ENCODE results near the gene RTP1. TPM values are rescaled to one million over a fixed set of nuclear protein-coding genes. Genes with fewer than 3 reads are reported as not detected.

The RTP1 gene
- total RNA-seq, 1 experiment from 2014 or later = not detected

- BruUV-seq (replicated peaks) = no TSS peak
- TF ChIP-seq CTCF (IDR thresholded peaks at IDR 0.05; ENCODE audit: unreplicated experiment) = no peak
- H3K27me3 Mint-ChIP-seq (ENCODE audit: unreplicated experiment) = peaks cover 12% of the 10 kb centered on the region
- CTCF ChIA-PET = no interaction called here
- intact Hi-C loops (cut with micrococcal nuclease; ENCODE audit: unreplicated experiment) = no loop called here
- H3K36me3 Mint-ChIP-seq (ENCODE audit: insufficient read depth, unreplicated experiment) = no peaks in the 10 kb centered on the region
- H3K9me3 Mint-ChIP-seq (ENCODE audit: low read depth, unreplicated experiment) = no peaks in the 10 kb centered on the region
- no peak overlapping the region for H3K27ac Mint-ChIP-seq (ENCODE audit: unreplicated experiment)
- peaks cover 32% of the 10 kb centered on the region for H3K4me1 Mint-ChIP-seq (ENCODE audit: low read depth, unreplicated experiment)
- no peak overlapping the region for H3K4me3 Mint-ChIP-seq (ENCODE audit: low read depth, unreplicated experiment)
- no peak for DNase-seq
Observed at GRCh38 chr3:187183210-187183862, 13.9 kb upstream of the RTP1 start.

GRCh38 chr3:187183903-187184302, 13.4 kb upstream of the RTP1 start:
- no peak for TF ChIP-seq CTCF (IDR thresholded peaks at IDR 0.05; ENCODE audit: unreplicated experiment)
- intact Hi-C loops (cut with micrococcal nuclease; ENCODE audit: unreplicated experiment) = no loop called here
- no peak for DNase-seq
- peaks cover 37% of the 10 kb centered on the region for H3K4me1 Mint-ChIP-seq (ENCODE audit: low read depth, unreplicated experiment)
- H3K27me3 Mint-ChIP-seq (ENCODE audit: unreplicated experiment) = peaks cover 12% of the 10 kb centered on the region
- BruUV-seq (replicated peaks) = no TSS peak
- H3K4me3 Mint-ChIP-seq (ENCODE audit: low read depth, unreplicated experiment) = no peak overlapping the region
- H3K27ac Mint-ChIP-seq (ENCODE audit: unreplicated experiment) = no peak overlapping the region
- CTCF ChIA-PET = no interaction called here
- H3K9me3 Mint-ChIP-seq (ENCODE audit: low read depth, unreplicated experiment) = no peaks in the 10 kb centered on the region
- H3K36me3 Mint-ChIP-seq (ENCODE audit: insufficient read depth, unreplicated experiment) = no peaks in the 10 kb centered on the region

- CTCF ChIA-PET = interaction anchor here (0.6 to 2.0 kb wide), 3 partner anchors 12 to 133 kb away, joined by 4 to 27 read pairs (median 8); no protein-coding TSS in a partner anchor
- Mint-ChIP-seq H3K4me3 (ENCODE audit: low read depth, unreplicated experiment) (no peak overlapping the region), H3K4me1 (ENCODE audit: low read depth, unreplicated experiment) (peaks cover 51% of the 10 kb centered on the region)
Observed at GRCh38 chr3:187185759-187186158, 11.5 kb upstream of the RTP1 start.

GRCh38 chr3:187186375-187186774, 10.9 kb upstream of the RTP1 start:
- intact Hi-C loops (cut with micrococcal nuclease; ENCODE audit: unreplicated experiment) = no loop called here
- CTCF ChIA-PET = interaction anchor here (0.5 to 2.0 kb wide), 11 partner anchors 13 to 493 kb away, joined by 3 to 27 read pairs (median 7); partner anchors contain the start of gene RPL39L
- no peak for TF ChIP-seq CTCF (IDR thresholded peaks at IDR 0.05; ENCODE audit: unreplicated experiment)
- Mint-ChIP-seq H3K4me1 (ENCODE audit: low read depth, unreplicated experiment) (peaks cover 51% of the 10 kb centered on the region), H3K27me3 (ENCODE audit: unreplicated experiment) (no peaks in the 10 kb centered on the region), H3K9me3 (ENCODE audit: low read depth, unreplicated experiment) (peaks cover 3% of the 10 kb centered on the region), H3K4me3 (ENCODE audit: low read depth, unreplicated experiment) (peak overlapping the region; percentile 9), H3K36me3 (ENCODE audit: insufficient read depth, unreplicated experiment) (no peaks in the 10 kb centered on the region), H3K27ac (ENCODE audit: unreplicated experiment) (peak overlapping the region; percentile 76)
- DNase-seq = no peak
- BruUV-seq (replicated peaks) = no TSS peak

More at GRCh38 chr3:187185759-187186158, 11.5 kb upstream of the RTP1 start:
- no TSS peak for BruUV-seq (replicated peaks)
- Mint-ChIP-seq H3K36me3 (ENCODE audit: insufficient read depth, unreplicated experiment) (no peaks in the 10 kb centered on the region), H3K9me3 (ENCODE audit: low read depth, unreplicated experiment) (peaks cover 3% of the 10 kb centered on the region), H3K27me3 (ENCODE audit: unreplicated experiment) (no peaks in the 10 kb centered on the region), H3K27ac (ENCODE audit: unreplicated experiment) (peak overlapping the region; percentile 16)
- no peak for TF ChIP-seq CTCF (IDR thresholded peaks at IDR 0.05; ENCODE audit: unreplicated experiment)
- intact Hi-C loops (cut with micrococcal nuclease; ENCODE audit: unreplicated experiment) = no loop called here
- no peak for DNase-seq
